ENCODE measurements around the gene DRAM2.

GRCh38 chr1:111145542-111145941 lies 5.6 kb upstream of the DRAM2 start:
- TF ChIP-seq PPARG (CRISPR knock-in tag; conservative IDR thresholded peaks at IDR 0.05) (no peak), ZFP41 (CRISPR knock-in tag; IDR thresholded peaks at IDR 0.05; ENCODE audit: borderline replicate concordance) (no peak), CTCF (CRISPR knock-in tag; IDR thresholded peaks at IDR 0.05) (no peak)
